Left colon (tissue), 2 donors: ENCODE results near the gene SDHA. TPM values are rescaled to one million over a fixed set of nuclear protein-coding genes. Genes with fewer than 3 reads are reported as not detected.
"Not testable (repeated sequence)": the region's sequence is repeated elsewhere in the genome, so short reads cannot be mapped to it uniquely, and the experiment has no call there.

ENCODE experiments used
- ATAC-seq: fragments of 200-7000 bp; cut with Tn5 transposase; one replicate; pipeline ENCODE4 v1.9.1; 2020; ENCODE audit warnings: mild to moderate bottlenecking, moderate library complexity
- DNase-seq, 2 donors: peaks; one replicate each; pipeline ENCODE4 v3.0.0-alpha.2; 2020
- intact Hi-C, 2 donors: fragments of 100-400 bp; cut with DNase I in 1 of 2; cut with micrococcal nuclease in 1 of 2; formaldehyde crosslinking; loops; one replicate each; pipeline versions ENCODE4 v1.11.2 to v1.14.0; 2022; cut with DNase I, micrococcal nuclease
- total RNA-seq, 2 donors: library from RNA; stranded (reverse); fragmentation: NEBNext Ultra II Directional; extraction: Animal tissue kit (Norgen Biotek cat#: 25700); gene quantifications; one replicate each; pipeline ENCODE4 v1.2.1, GENCODE V29; 2021
- donor health status: DM: no; HTN: no; CAD: no.
- donor health status: DM: yes; HTN: yes; CAD: no.

SDHA gene
- total RNA-seq, 2 donors from 2014 or later = 331 to 370 TPM

GRCh38 chr5:194603-195209, 23.4 kb upstream of the SDHA start:
- ATAC-seq = no peak
- intact Hi-C loops = no loop called here
- DNase-seq = no peak

- ATAC-seq = no peak
- intact Hi-C loops = no loop called here
- DNase-seq = no peak
Measured at GRCh38 chr5:195401-196160, 22.5 kb upstream of the SDHA start.

DNA sequence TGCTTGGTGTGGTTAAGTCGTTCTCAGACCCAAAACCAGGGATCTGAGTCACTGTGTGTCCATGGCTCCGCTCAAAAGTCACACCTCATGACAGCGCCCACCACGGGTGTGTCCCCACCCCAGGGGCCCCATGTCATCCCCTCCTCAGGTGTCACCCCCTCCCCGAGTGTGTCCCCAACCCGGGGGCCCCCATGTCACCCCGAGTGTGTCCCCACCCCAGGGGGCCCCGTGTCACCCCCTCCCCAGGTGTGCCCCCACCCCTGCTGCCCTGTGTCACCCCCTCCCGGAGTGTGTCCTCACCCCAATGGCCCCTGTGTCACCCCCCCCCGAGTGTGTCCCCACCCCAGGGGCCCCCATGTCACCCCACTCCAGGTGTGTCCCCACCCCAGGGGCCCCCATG, 21.8 kb upstream of the SDHA start:
- intact Hi-C loops = no loop called here
- DNase-seq = no peak

GRCh38 chr5:197031-197430, 21.1 kb upstream of the SDHA start:
- peak in 1 of 2 donors; percentile 25 for DNase-seq

More for the DNA sequence above, 21.8 kb upstream of the SDHA start:
- ATAC-seq = no peak

DNA sequence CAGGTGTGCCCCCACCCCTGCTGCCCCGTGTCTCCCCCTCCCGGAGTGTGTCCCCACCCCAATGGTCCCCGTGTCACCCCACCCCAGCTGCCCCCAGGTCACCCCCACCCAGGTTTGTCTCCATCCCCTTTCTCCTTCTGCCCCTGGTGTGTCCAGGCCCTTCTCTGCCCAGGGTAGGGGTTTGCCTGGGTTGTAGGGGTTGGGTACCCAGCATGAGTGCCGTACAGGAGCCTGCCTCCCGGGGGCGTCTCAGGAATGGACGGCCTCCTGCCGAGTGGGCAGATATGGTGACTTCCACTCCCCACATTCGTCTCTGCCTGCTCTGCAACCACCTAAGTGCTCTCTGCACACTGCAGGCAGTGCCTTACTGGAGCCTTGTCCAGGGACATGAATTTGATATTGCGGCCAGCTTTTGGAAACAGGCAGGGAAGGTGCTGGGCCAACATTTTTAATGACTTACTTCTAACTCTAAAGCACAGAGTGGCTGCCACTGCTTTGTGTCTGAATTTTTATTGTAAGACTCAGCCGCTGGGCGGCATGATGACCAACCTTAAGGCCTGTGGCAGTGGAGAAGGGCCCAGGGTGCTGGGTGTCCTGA, 20.1 kb upstream of the SDHA start:
- DNase-seq (peak in 1 of 2 donors; percentile 15), ATAC-seq (no peak)
- intact Hi-C loops = no loop called here

More at GRCh38 chr5:197031-197430, 21.1 kb upstream of the SDHA start:
- ATAC-seq, intact Hi-C loops: not testable (repeated sequence)

GRCh38 chr5:198516-199196, 19.5 kb upstream of the SDHA start:
- DNase-seq = no peak
- intact Hi-C loops = no loop called here
- no peak for ATAC-seq

- no peak for DNase-seq
- no peak for ATAC-seq
- intact Hi-C loops = no loop called here
Measured at GRCh38 chr5:199197-199949, 18.7 kb upstream of the SDHA start.

- intact Hi-C loops = no loop called here
Measured at GRCh38 chr5:199950-200645, 18.0 kb upstream of the SDHA start.

DNA sequence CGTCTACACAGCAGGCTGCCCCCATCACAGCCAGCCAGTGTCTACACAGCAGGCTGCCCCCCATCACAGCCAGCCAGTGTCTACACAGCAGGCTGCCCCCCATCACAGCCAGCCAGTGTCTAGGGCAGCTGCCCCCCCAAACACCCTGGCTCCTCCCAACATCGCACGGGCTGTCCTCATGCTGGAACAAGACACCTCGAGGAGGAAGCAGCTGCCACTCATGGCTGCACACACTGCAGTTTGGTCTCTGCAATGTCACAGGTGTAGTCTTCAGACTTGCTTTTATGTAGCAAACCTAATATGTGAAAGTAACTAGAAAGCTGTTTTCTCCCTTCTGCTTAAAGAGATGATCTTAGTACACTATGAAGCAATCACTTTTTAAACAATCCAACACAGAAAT, 17.1 kb upstream of the SDHA start:
- no peak for DNase-seq
- ATAC-seq = no peak
- intact Hi-C loops = no loop called here

More at GRCh38 chr5:199950-200645, 18.0 kb upstream of the SDHA start:
- DNase-seq (no peak), ATAC-seq (no peak)

DNA sequence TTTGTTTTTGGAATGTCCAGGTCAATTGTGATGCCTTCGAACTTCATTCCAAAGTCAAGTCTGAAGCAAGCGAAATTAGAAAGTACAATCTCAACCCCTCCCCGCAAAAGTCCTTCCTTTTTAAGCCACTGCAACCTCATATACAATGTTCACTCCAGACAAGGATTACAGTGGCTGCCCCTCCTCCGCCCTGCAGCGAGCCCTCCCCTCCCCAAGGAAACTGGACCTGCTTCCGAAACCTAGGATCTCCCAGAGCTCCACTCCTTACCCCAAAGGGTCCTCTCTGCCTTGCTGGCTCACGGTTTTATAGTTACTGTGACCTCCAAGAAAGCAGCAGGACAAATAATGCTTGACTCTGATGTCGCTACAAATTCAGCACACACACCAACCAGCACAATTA, 16.4 kb upstream of the SDHA start:
- DNase-seq = no peak
- ATAC-seq = no peak
- intact Hi-C loops = no loop called here

DNA sequence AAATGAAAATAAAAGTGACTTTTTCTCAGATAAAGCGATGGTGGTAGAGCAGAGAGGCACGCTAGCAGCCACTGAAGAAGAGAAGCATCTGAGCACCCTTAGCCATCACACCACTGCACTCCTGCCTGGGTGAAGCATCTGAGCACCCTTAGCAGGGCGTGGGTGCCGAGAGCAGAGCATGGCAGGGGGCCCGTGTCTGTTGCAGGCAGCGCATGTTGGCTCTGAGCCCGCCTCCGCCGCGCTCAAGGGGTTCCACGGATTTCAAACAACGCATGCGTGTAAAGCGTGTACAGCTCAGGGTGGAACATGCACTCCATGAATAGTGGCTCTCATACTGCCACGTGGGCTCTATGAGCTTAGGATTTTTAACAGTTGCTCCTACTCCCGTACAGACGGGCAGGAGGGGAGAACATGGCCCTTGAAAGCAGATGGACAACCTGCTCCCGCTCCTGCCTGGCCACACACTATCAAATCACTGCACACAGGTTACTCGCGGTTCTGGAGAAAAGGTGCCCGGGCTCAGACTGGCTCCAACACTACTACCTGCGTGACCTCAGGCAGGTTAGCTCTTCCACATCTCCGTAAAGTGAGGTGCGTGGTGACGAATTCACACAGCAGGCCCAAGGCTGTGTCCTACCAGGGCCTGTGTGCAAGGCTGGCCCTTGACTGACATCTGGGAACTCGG, 14.7 kb upstream of the SDHA start:
- no peak for DNase-seq
- ATAC-seq = no peak
- intact Hi-C loops = no loop called here

GRCh38 chr5:204001-204400, 14.1 kb upstream of the SDHA start:
- ATAC-seq (no peak), DNase-seq (no peak)
- intact Hi-C loops = no loop called here

- intact Hi-C loops = no loop called here
Measured at GRCh38 chr5:204462-204861, 13.7 kb upstream of the SDHA start.

GRCh38 chr5:204966-205670, 13.0 kb upstream of the SDHA start:
- DNase-seq = no peak
- intact Hi-C loops = no loop called here
- ATAC-seq = no peak

More at GRCh38 chr5:204462-204861, 13.7 kb upstream of the SDHA start:
- DNase-seq = no peak
- no peak for ATAC-seq

DNA sequence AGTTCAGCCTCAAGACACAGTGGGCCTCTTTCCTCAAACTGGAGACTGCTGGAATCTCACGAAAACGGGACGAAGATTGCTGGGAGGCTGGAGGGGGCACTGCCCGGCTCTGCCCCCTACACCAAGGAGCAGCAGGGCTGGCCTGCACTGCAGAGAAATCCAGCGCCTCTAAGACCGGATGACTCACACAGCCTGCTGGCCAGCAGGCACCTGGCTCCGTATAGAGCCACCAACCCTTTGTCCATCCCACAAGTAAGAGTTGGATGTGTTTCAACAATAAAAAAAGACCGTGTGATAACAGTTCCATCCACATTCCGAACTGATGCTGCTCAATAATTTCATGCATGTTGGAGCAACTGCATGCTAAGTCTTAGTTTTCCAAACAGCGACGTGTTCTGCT, 11.7 kb upstream of the SDHA start:
- intact Hi-C loops = no loop called here
- ATAC-seq (no peak), DNase-seq (no peak)

GRCh38 chr5:206927-207536, 11.1 kb upstream of the SDHA start:
- intact Hi-C loops = no loop called here
- DNase-seq (no peak), ATAC-seq (no peak)

GRCh38 chr5:207599-207998, 10.5 kb upstream of the SDHA start:
- DNase-seq (no peak), ATAC-seq (no peak)
- intact Hi-C loops = no loop called here
